Measurements from ENCODE around the gene VILL. TPM values are rescaled to one million over a fixed set of nuclear protein-coding genes. Genes with fewer than 3 reads are reported as not detected.
A peak's percentile ranks its signal among the peaks of the same experiment; 100 is the strongest.
"Not testable (repeated sequence)": the region's sequence is repeated elsewhere in the genome, so short reads cannot be mapped to it uniquely, and the experiment has no call there.

Gene VILL
- total RNA-seq, 6 donors from 2014 or later, result 5.6 to 41.9 (median 19.0) TPM

DNA sequence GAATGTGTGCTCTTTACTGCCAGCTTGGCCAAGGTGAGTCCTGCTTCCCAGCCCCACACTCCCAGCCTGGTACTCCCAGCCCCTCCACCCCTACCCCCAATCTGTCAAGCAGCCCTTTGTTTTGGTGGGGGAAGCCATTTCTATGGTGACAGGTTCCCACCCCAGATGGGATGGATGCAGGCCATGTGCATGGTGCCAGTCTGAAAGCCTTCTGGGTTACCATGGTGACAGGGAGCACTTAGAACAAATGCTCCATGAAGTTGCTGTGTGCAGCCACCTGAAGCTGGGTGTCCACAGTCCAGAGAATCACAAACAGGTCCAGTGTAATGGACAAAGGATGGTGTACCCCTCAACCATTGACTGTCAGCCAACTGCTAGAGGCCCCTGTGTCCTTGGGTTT lies 19.1 kb upstream of the VILL start:
- H3K36me3 ChIP-seq, result peaks cover under 1 to 33% (median 13%) of the 10 kb centered on the region in 4 donors
- H3K27ac ChIP-seq, result no peak overlapping the region
- H3K4me3 ChIP-seq, result no peak overlapping the region
- H3K9me3 ChIP-seq, result no peaks in the 10 kb centered on the region
- ATAC-seq (ENCODE audit: low FRiP score in 2 of 2) (no peak), DNase-seq (no peak)
- TF ChIP-seq EP300 (IDR thresholded peaks at IDR 0.05) (no peak), POLR2AphosphoS5 (IDR thresholded peaks at IDR 0.05) (no peak), POLR2A (IDR thresholded peaks at IDR 0.05) (no peak)
- TF ChIP-seq, protein P1, sequence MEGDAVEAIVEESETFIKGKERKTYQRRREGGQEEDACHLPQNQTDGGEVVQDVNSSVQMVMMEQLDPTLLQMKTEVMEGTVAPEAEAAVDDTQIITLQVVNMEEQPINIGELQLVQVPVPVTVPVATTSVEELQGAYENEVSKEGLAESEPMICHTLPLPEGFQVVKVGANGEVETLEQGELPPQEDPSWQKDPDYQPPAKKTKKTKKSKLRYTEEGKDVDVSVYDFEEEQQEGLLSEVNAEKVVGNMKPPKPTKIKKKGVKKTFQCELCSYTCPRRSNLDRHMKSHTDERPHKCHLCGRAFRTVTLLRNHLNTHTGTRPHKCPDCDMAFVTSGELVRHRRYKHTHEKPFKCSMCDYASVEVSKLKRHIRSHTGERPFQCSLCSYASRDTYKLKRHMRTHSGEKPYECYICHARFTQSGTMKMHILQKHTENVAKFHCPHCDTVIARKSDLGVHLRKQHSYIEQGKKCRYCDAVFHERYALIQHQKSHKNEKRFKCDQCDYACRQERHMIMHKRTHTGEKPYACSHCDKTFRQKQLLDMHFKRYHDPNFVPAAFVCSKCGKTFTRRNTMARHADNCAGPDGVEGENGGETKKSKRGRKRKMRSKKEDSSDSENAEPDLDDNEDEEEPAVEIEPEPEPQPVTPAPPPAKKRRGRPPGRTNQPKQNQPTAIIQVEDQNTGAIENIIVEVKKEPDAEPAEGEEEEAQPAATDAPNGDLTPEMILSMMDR (IDR thresholded peaks at IDR 0.05), result no peak
- peaks cover 23 to 29% (median 26%) of the 10 kb centered on the region in 4 donors for H3K4me1 ChIP-seq
- no peaks in the 10 kb centered on the region for H3K27me3 ChIP-seq

DNA sequence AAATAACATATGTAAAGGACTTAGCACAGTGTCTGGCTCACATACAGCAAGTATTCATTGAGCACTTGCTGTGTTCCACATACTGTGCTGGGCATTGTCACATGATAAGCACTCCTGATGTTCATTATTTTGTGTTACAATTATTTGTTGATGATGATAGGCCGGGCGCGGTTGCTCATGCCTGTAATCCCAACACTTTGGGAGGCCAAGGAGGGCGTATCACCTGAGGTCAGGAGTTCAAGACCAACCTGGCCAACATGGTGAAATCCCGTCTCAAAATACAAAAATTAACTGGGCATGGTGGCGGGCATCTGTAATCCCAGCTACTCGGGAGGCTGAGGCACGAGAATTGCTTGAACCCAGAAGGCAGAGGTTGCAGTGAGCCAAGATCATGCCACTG lies 18.5 kb upstream of the VILL start:
- not testable (repeated sequence) for H3K9me3 ChIP-seq

DNA sequence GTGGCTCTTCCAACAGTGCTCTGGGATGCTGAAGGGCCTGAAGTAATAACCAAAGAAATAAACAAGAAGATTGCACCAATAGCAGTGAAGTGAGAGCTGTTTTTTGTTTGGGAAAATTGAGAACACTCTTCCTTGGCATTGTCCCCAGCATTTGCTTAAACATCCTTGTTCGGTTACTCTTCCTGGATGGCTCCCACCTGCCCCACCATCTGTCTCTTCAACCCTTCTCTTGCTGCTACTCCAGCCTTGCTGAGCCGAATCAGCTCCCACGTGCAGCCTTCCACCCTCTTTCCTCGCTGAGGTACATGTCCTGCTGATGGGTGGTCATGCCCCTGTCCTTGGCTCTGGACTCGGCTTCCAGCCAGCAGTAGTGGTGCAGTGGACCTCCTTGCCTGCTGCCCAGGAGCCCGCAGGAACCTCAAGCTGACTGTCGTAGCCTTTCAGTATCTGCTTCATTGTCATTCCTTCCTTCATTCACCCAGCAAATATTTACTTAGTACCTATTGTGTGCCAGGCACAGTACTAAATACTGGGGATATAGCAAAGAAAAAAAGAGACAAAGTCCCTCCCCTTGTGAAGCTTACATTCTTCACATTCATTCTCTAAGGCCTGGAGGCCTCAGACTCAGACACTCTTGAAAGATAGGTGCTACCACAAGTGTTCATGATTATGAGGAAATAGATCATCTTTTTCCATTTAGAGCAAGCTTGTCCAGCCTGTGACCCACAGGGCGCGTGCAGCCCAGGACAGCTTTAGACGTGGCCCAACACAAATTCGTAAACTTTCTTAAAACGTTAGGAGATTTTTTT lies 17.1 kb upstream of the VILL start:
- WGBS, 2 donors, result 80 to 81% methylated on average over 12 of the region's 12 CpGs
- DNase-seq (no peak), ATAC-seq (ENCODE audit: low FRiP score in 2 of 2) (no peak)
- TF ChIP-seq POLR2AphosphoS5 (IDR thresholded peaks at IDR 0.05) (no peak), POLR2A (IDR thresholded peaks at IDR 0.05) (no peak), EP300 (IDR thresholded peaks at IDR 0.05) (no peak)
- TF ChIP-seq, protein P1 (IDR thresholded peaks at IDR 0.05), result no peak
- H3K27ac ChIP-seq, result no peak overlapping the region
- no peak overlapping the region for H3K4me3 ChIP-seq
- H3K36me3 ChIP-seq, result peaks cover 5 to 39% (median 16%) of the 10 kb centered on the region in 4 donors
- H3K9me3 ChIP-seq, result no peaks in the 10 kb centered on the region
- no peaks in the 10 kb centered on the region for H3K27me3 ChIP-seq
- peaks cover 13 to 17% (median 16%) of the 10 kb centered on the region in 4 donors for H3K4me1 ChIP-seq

More for the DNA sequence above, 18.5 kb upstream of the VILL start:
- 89 to 93% methylated on average over 8 of the region's 8 CpGs for WGBS, 2 donors
- H3K27ac ChIP-seq; ATAC-seq (ENCODE audit: low FRiP score in 2 of 2); H3K27me3 ChIP-seq; H3K4me3 ChIP-seq; DNase-seq: not testable (repeated sequence)
- Histone ChIP-seq H3K4me1 (peaks cover 21 to 27% (median 23%) of the 10 kb centered on the region in 4 donors), H3K36me3 (peaks cover 5 to 39% (median 16%) of the 10 kb centered on the region in 4 donors)

DNA sequence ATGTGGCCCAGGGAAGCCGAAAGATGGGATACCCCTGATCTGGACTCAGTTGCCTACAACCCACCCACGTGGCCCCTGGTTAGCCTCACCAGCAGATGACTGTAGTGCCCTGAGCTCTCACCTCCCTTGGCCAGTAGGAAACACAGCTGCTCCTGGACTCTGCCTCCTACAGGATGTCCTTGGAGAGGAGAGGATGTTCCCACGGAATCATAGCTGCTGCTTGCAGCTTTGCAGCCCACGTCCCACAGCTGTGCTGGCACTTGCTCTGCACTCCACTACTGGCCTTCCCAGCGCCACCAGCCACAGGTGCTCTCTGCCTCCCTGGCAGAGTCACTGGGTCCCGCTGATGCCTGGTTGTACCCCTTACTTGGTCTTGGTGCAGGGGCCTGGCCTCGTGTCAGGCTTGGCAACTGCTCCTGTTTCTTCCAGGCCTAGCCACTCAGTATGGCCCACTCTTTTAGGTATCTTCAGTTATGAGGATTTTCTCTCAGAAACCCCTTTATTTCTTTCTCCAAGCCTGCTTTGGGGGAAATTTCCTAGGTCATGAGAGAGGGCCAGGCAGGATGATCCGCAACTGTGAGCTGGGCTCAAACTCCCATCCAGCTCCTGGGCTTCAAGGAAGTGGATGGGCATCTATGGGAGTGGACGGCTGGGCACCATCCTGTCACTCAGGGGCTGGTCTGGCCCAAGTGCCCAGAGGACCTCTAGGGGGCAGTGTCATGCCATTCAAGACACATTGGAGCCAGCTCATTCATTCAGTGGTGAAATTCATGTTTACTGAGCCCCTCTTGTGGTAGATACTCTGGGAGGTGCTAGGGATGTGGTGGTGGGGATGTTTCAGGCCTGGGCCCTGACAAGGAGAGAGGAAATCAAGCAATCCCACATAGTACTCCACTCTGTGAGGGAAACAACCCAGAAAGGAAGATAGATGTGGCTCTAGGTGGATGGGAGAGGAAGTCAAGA lies 16.2 kb upstream of the VILL start:
- Histone ChIP-seq H3K36me3 (peaks cover 5 to 39% (median 16%) of the 10 kb centered on the region in 4 donors), H3K27ac (peak overlapping the region in 1 of 4 donors; percentile 12), H3K4me3 (no peak overlapping the region), H3K9me3 (no peaks in the 10 kb centered on the region), H3K27me3 (no peaks in the 10 kb centered on the region), H3K4me1 (peaks cover 5 to 8% (median 7%) of the 10 kb centered on the region in 4 donors)
- 72 to 77% methylated on average over 9 of the region's 9 CpGs for WGBS, 2 donors
- ATAC-seq (ENCODE audit: low FRiP score in 2 of 2), result peak; percentile 90 to 92
- peak in 1 of 2 donors; percentile 74 for DNase-seq
- TF ChIP-seq, protein P1 (IDR thresholded peaks at IDR 0.05), result peak; percentile 64 to 87 (median 81)
- TF ChIP-seq EP300 (IDR thresholded peaks at IDR 0.05) (no peak), POLR2A (IDR thresholded peaks at IDR 0.05) (no peak), POLR2AphosphoS5 (IDR thresholded peaks at IDR 0.05) (no peak)

All from upper lobe of left lung (tissue), 6 donors.